Activated naive CD4-positive, alpha-beta T cell (primary cell): Measurements from ENCODE around the gene COX20.

Experiments used
- DNase-seq, 4 experiments: peaks; one replicate each; lab custom pipeline; 2025; lab: John Stamatoyannopoulos, UW

Gene COX20

DNA sequence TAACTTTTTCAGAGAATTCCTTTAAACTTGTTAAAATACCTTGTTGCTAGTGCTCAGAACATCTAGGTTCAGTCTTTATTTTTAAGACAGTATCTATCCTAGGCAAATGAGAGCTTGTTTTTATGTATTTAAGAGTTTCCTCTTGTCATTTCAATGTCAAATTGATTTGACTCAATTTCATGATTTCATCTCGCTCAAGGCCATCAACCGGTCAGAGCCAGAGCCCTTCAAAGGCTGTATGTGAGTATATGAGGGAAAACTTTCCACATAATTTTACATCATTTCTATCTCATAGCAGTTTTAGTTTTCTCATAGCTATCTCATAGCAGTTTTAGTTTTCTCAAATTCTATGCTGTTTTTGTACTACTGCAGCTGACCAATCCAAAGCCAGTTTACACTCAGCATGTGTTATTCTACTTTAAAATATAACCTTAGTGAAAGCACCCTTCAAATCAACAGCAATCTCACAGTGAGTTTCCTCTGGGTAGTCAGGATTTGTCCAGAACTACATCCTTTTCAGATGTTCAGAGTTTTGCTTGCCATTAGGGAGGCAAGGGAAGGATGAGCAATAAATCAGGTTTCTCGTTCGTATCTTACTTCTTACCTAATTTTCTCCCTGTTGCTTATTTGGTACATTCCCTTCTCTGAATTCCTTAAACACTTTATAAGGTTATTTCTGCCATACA is 16.2 kb downstream of the COX20 start:
- DNase-seq: no peak

DNA sequence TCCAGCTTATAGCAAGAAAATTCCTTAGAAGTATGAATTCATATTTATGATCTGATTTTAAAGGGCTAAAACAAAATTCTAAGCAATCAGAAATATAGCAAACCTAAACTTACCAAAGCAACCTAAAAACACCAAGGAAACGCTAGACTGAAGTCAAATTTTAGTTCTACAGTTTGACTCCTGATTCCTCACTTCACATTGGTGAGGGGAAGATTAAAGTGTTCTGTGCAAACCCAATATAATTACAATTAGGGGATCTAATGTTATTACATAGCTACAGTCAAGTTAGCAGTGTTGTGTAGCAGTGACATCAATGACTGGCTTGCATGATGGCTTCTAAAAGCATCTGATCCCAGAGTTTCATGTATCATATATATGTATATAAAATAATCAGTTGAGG is 17.2 kb downstream of the COX20 start:
- no peak for DNase-seq

- DNase-seq: no peak
These were observed 18.7 kb downstream of the COX20 start for GRCh38 chr1:244854166-244854565.

DNA sequence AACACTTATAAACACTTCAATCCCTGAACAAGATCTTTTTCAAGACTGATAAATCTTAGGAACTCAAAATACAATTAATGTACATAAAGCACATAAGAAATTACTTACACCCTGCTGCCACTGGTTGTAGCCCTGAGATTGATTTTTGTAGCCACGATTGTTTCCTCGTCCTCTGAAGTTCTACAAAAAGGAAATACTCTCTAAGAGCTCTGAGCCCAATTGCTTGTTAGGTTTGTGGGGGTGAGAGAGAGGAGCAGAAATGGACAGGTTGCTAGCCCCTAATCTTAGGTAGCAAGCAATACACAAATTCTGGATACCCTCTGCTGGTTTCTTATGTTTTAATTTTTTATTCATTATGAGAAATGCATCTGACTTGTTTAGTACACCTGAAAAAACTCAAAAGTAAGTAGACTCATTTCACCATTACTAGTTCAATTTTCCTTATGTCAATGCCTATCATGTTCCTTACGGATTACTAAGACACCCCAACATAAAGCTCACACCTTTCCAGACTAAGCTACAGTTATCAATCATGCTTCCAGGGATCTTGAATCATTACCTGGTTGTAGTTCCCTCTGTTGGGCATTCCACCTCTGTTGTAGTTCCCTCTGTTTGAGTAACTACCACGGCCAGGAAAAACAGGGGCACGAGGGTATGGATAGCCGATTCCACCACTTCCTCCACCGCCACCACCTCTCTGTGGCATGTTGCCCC is 19.6 kb downstream of the COX20 start:
- DNase-seq: no peak

DNA sequence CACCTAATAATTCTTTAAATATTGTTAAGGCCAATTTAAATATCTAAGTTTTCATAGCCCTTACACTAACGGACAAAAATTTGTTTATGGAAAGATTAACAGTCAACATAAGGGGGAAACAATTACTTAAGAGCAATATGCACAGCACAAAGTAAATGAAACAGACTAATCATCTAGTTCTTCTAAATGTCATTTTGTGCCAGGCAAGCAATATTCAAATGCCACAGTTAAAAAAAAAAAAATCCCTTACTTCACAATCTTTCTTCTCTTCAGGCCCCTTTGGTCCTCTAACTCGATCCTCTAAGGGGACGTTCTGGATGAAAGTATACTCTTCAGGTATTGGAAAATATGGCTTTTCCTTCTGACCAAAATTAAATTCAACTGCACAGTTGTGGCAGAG is 22.3 kb downstream of the COX20 start:
- DNase-seq: no peak

DNA sequence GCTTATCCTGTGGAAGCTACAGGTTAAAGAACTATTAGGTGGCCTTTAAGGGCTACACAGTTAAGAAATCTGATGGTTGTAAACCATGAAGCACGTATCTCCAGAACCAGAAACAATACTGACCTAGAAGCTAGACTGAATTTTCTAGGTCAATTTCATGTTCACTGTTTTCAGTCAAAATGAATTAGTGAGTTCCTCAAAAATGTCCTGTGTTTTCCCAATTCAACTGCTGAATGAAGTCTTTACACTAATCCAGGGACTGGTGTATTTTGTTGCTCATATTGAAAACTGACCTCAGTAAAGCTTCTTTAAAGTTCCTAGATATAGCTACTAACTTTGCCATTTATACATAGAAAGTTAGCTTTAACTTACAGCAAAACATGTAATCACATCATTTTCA is 22.9 kb downstream of the COX20 start:
- DNase-seq: no peak

DNA sequence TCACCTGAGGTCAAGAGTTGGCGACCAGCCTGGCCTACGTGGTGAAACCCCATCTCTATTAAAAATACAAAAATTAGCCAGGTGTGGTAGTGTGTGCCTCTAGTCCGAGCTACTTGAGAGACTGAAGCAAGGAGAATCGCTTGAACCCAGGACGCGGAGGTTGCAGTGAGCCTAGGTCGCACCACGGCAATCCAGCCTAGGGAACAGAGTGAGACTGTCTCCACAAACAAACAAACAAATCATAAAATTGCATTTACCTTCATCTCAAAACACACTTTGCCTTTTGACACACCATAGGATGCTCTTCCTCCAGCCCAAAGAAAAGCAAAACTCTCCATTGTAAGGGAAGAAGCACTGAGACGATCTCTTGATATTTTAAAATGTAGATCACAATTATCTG is 24.6 kb downstream of the COX20 start:
- no peak for DNase-seq

- DNase-seq: no peak
These were observed 25.6 kb downstream of the COX20 start for GRCh38 chr1:244860914-244861610.

DNA sequence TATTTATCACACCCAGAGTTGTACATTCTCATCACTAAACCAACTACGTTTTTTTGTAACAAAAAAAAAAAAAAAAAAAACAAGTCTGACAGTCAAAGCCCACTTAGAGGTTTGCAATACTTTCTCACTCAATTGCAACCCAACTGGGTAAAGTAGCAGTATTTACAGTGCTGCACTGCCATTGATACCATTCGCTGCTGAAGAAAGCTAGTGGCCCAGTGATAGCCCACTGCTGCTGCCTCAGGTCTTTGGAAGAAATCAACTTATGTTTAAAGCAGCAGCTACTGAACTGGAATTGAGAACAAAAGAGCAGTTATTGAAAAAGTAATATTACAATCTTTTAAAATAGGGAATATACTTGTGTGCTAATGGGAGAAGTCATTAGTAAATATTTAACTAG is 26.2 kb downstream of the COX20 start:
- no peak for DNase-seq

- no peak for DNase-seq
These were observed 26.9 kb downstream of the COX20 start for GRCh38 chr1:244862354-244862698.

DNA sequence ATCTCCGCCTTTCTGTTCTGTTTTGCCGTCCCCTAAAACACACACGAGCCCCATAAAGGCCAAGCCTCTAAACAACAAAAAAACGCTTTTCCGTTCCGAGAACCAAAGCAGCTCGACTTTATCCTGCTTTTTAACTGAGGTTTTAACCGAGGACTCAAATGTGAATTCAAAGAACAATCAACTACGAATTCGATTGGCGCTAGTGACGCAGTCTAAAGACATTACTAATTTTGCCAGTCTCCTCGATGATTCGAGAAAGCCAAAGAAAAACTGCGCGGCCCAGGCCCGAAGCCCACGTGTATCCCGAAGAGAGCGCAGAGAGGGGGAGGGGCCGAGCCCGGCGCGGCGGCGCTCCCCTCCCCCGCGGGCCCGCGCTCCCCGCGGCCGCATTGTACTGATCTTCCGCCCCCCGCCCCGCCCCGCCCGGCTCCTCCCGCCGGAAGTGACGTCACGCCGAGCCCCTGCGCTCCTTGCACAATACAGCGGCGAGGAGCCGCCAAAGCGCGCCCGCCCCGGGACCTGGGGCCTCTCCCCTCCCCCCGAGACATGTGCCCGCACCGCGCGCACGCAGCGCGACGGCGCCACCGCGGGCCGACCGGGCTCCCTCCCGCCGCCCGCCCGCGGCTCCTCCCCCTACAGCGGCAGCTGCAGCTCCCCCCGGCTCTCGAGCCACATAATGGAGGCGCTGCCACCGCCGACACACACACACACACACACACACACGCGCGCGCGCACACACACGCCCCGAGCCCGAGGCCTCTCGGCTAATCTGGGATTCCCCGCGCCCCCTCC is 27.4 kb downstream of the COX20 start:
- DNase-seq: peak; percentile 90 to 95 (median 95)

DNA sequence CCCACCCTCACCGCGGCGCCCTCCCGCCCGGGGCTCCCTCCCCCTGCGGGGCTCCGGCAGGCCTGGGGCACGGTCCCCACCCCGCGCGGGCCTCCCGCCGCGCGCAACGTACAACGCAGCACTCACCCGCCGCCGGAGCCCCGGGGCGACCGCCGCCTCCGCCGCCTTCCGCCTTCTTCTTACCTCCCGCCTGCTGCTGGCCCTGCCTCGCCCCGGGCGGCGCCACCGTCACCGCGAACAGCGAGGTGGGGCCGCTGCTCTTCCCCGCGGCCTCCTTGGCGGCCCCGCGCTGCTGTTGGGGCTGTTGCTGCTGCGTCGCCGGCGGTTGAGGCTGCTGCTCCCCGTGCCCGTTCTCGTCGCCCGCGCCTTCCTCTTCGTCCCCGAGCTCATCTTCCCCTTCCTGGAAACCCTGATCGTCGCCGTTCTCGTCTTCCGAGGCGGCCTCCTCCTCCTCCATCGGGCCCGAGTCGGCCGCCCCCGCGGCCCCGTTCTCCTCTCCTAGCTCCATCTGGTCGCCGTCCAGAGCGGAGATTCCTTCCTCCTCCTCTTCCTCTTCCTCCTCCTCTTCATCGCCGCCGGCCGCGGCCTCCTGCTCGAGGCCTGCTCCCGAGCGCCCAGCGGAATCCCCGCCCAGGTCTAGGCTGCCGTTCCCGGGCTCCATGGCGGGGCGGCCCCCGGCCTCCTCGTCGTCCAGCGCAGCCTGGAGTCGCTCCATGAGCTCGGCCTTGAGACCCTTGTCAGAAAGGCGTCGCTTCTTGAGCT is 28.2 kb downstream of the COX20 start:
- peak in 3 of 4 experiments; percentile 21 to 59 (median 48) for DNase-seq

- DNase-seq: peak; percentile 88 to 97 (median 92)
These were observed 29.0 kb downstream of the COX20 start, which contains the start of gene HNRNPU for GRCh38 chr1:244864253-244865027. Gene HNRNPU, minus strand, starts transcription at chr1:244864543. Its CDS starts 236 bp downstream, at chr1:244864307.

DNA sequence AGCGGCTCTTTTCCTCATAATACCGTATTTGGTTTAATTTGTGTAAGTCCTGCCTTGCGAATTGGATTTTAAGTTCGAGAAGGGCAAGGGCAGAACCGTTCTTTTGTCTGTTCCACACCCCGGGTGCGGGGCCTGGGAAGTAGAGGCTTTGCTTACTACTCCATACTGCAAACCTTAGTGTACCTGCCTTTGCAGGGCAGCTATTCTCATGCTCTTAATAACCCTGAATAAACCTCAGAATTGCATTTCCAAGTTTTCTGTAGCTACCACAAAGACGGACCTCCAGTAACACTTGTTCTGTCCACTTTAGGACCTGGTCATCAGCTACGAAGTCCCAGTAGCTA is 29.5 kb downstream of the COX20 start:
- DNase-seq: peak in 2 of 4 experiments; percentile 15 to 39

- no peak for DNase-seq
These were observed 30.4 kb downstream of the COX20 start for GRCh38 chr1:244865820-244866219.

DNA sequence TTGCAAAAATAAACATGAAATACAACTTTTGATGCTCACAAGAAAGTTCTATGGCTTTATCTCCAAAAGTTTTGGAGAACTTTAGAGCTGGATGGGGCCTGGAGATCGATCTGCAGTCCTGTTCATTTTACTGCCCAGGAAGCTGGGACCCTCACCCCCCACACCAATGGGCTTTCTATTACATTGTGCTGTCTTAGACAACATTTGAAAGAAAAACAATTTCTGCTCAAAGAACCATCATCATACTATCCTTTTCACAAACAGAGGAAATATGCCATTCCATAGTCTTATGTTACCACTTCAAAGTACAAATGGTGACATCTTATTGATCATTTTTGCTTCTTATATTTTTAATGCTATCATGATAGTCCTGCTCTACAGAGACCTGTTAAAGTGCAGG is 30.9 kb downstream of the COX20 start:
- DNase-seq: no peak

DNA sequence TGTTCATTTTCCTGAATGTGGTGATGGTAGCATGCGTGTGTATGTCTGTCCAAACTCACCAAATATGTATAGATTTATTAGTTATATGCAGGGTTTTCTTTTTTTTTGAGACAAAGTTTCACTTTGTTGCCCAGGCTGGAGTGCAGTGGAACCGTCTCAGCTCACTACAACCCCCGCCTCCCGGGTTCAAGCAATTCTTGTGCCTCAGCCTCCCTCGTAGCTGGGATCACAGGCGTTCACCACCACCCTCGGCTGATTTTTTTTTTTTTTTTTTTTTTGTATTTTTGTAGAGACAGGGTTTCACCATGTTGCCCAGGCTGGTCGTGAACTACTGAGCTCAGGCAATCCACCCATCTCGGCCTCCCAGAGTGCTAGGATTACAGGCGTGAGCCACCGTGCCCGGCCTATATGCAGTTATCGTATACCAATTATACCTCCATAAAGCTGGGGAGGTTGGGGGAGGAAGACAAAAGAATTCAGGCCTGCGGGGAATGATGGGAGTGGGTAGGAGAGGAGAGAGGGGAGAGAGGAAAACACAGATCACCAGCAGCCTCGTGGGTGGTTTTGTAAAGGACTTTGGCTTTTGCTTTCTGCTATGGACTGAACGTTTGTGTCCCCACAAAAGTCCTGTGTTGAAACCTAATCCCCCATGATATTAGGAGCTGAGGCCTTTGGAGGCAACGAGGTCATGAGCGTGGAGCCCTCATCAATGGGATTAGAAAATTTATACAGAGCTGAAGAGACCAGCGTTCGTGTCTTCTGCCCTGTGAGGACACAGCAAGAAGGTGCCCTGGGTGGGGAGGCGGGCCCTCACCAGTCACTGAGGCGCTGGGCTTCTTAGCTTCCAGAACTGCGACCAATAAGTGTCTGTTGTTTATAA is 33.3 kb downstream of the COX20 start:
- DNase-seq: no peak

DNA sequence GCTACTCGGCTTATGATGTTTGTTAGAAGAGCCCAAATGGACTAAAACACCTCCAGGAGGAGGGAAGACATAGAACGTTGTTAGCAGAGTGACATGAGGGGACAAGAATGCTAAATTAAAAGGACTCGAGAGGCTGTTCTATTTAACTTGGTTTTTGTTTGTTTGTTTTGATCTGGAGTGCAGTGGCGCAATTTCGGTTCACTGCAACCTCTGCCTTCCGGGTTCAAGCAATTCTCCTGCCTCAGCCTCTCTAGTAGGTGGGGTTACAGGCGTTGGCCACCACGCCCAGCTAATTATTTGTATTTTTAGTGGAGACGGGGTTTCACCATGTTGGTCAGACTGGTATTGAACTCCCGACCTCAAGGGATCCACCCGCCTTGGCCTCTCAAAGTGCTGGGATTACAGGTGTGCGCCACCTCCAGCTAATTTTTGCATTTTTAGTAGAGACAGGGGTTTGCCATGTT is 33.9 kb downstream of the COX20 start:
- DNase-seq: no peak

- DNase-seq: no peak
These were observed 34.5 kb downstream of the COX20 start for GRCh38 chr1:244869950-244870349.
